Measurements from ENCODE around the gene DNAI7. TPM values are rescaled to one million over a fixed set of nuclear protein-coding genes. Genes with fewer than 3 reads are reported as not detected.

DNAI7 gene
- total and polyA plus RNA-seq, 4 donors: 0.07 to 0.17 (median 0.14) TPM; not detected in 1

GRCh38 chr12:25099010-25099409, 96.0 kb downstream of the DNAI7 start (continued):
- no peak for TF ChIP-seq REST (IDR thresholded peaks at IDR 0.05)
- TF ChIP-seq FOXA2 (IDR thresholded peaks at IDR 0.05): no peak
- no peak for TF ChIP-seq HNF4A (conservative IDR thresholded peaks at IDR 0.05)
- TF ChIP-seq NR2F2 (IDR thresholded peaks at IDR 0.05): no peak
- no peak for TF ChIP-seq MAX (IDR thresholded peaks at IDR 0.05)
- no peak for TF ChIP-seq HNF4G (IDR thresholded peaks at IDR 0.05)
- TF ChIP-seq ATF3 (IDR thresholded peaks at IDR 0.05): no peak
- no peak for TF ChIP-seq RXRA (IDR thresholded peaks at IDR 0.05)

GRCh38 chr12:25089738-25090137, 105.2 kb downstream of the DNAI7 start:
- DNase-seq (ENCODE audit: low spot score): no peak
- Histone ChIP-seq H3K4me3 (ENCODE audit: low read depth in 1 of 3, low read length in 3 of 3) (no peak overlapping the region), H3K36me3 (ENCODE audit: control insufficient read depth in 4 of 4, insufficient read depth in 3 of 4, low read depth in 1 of 4, low read length in 3 of 4) (no peaks in the 10 kb centered on the region), H3K27me3 (ENCODE audit: control insufficient read depth in 4 of 4, insufficient read depth in 4 of 4, low read length in 3 of 4) (no peaks in the 10 kb centered on the region), H3K9ac (ENCODE audit: low read depth in 1 of 2, low read length in 2 of 2) (no peak overlapping the region), H3K4me1 (ENCODE audit: control insufficient read depth in 4 of 4, insufficient read depth in 4 of 4, low read length in 3 of 4) (peaks cover 0 to 5% (median 4%) of the 10 kb centered on the region in 4 donors), H3K9me3 (ENCODE audit: control insufficient read depth in 4 of 4, low read length in 3 of 4) (no peaks in the 10 kb centered on the region), H3K27ac (ENCODE audit: low read depth in 1 of 2, low read length in 2 of 2) (peak overlapping the region in 1 of 2 donors; percentile 24)
- TF ChIP-seq HNF4A (conservative IDR thresholded peaks at IDR 0.05) (peak in 1 of 2 donors; percentile 5), JUND (IDR thresholded peaks at IDR 0.05) (no peak), GABPA (IDR thresholded peaks at IDR 0.05 in 1 of 2, conservative IDR thresholded peaks at IDR 0.05 in 1 of 2) (no peak)
- 14% methylated on average over 2 of the region's 2 CpGs for WGBS

- no peak for TF ChIP-seq FOXA1 (IDR thresholded peaks at IDR 0.05)
- no peak for TF ChIP-seq JUND (IDR thresholded peaks at IDR 0.05)
- no peak for TF ChIP-seq RAD21 (IDR thresholded peaks at IDR 0.05)
- DNase-seq (ENCODE audit: low spot score): no peak
- no peak overlapping the region for H3K27ac ChIP-seq (ENCODE audit: low read depth in 1 of 2, low read length in 2 of 2)
- H3K9me3 ChIP-seq (ENCODE audit: control insufficient read depth in 4 of 4, low read length in 3 of 4): no peaks in the 10 kb centered on the region
- no peak overlapping the region for H3K9ac ChIP-seq (ENCODE audit: low read depth in 1 of 2, low read length in 2 of 2)
- peaks cover 0 to 11% (median 6%) of the 10 kb centered on the region in 4 donors for H3K4me1 ChIP-seq (ENCODE audit: control insufficient read depth in 4 of 4, insufficient read depth in 4 of 4, low read length in 3 of 4)
- H3K4me3 ChIP-seq (ENCODE audit: low read depth in 1 of 3, low read length in 3 of 3): no peak overlapping the region
- H3K36me3 ChIP-seq (ENCODE audit: control insufficient read depth in 4 of 4, insufficient read depth in 3 of 4, low read depth in 1 of 4, low read length in 3 of 4): peaks cover 0 to 3% (median 0%) of the 10 kb centered on the region in 4 donors
- WGBS: 87% methylated on average over 10 of the region's 10 CpGs
- H3K27me3 ChIP-seq (ENCODE audit: control insufficient read depth in 4 of 4, insufficient read depth in 4 of 4, low read length in 3 of 4): no peaks in the 10 kb centered on the region
Measured at GRCh38 chr12:25087596-25087995, 107.4 kb downstream of the DNAI7 start.

GRCh38 chr12:25084816-25085215, 110.1 kb downstream of the DNAI7 start:
- H3K36me3 ChIP-seq (ENCODE audit: control insufficient read depth in 4 of 4, insufficient read depth in 3 of 4, low read depth in 1 of 4, low read length in 3 of 4): peaks cover 0 to 3% (median 0%) of the 10 kb centered on the region in 4 donors
- no peak overlapping the region for H3K4me3 ChIP-seq (ENCODE audit: low read depth in 1 of 3, low read length in 3 of 3)
- no peak for DNase-seq (ENCODE audit: low spot score)
- H3K27ac ChIP-seq (ENCODE audit: low read depth in 1 of 2, low read length in 2 of 2): no peak overlapping the region
- WGBS: 93% methylated on average over 2 of the region's 2 CpGs
- no peaks in the 10 kb centered on the region for H3K9me3 ChIP-seq (ENCODE audit: control insufficient read depth in 4 of 4, low read length in 3 of 4)
- no peak overlapping the region for H3K9ac ChIP-seq (ENCODE audit: low read depth in 1 of 2, low read length in 2 of 2)
- no peaks in the 10 kb centered on the region for H3K27me3 ChIP-seq (ENCODE audit: control insufficient read depth in 4 of 4, insufficient read depth in 4 of 4, low read length in 3 of 4)
- peaks cover 0 to 10% (median 4%) of the 10 kb centered on the region in 4 donors for H3K4me1 ChIP-seq (ENCODE audit: control insufficient read depth in 4 of 4, insufficient read depth in 4 of 4, low read length in 3 of 4)
- TF ChIP-seq MAX (IDR thresholded peaks at IDR 0.05): no peak
- no peak for TF ChIP-seq JUND (IDR thresholded peaks at IDR 0.05)
- TF ChIP-seq NR2F2 (IDR thresholded peaks at IDR 0.05): no peak
- TF ChIP-seq HNF4G (IDR thresholded peaks at IDR 0.05): no peak
- no peak for TF ChIP-seq CTCF (IDR thresholded peaks at IDR 0.05; ENCODE audit: low read depth, low read length, missing input control)
- TF ChIP-seq RAD21 (IDR thresholded peaks at IDR 0.05): no peak
- TF ChIP-seq EGR1 (IDR thresholded peaks at IDR 0.05; ENCODE audit: low read depth in 2 of 2): no peak
- no peak for TF ChIP-seq ATF3 (IDR thresholded peaks at IDR 0.05)
- no peak for TF ChIP-seq RXRA (IDR thresholded peaks at IDR 0.05)
- no peak for TF ChIP-seq HNF4A (conservative IDR thresholded peaks at IDR 0.05)
- TF ChIP-seq SP1 (IDR thresholded peaks at IDR 0.05): no peak
- no peak for TF ChIP-seq TAF1 (conservative IDR thresholded peaks at IDR 0.05)
- TF ChIP-seq FOXA1 (IDR thresholded peaks at IDR 0.05): no peak

All from liver (tissue), 9 donors.